Endothelial cell (in vitro differentiated cells): ENCODE data around the gene GRIN1. TPM values are rescaled to one million over a fixed set of nuclear protein-coding genes. Genes with fewer than 3 reads are reported as not detected.

Experiments used
- DNase-seq: peaks from one replicate; pipeline ENCODE4 v3.0.0; 2021; ENCODE audit warnings: low spot score
- H3K27ac Mint-ChIP-seq: one replicate; pipeline ENCODE4 v1.8.0; 2021; ENCODE audit warnings: mixed read lengths, inconsistent platforms; ENCODE audit not compliant: unreplicated experiment
- H3K27me3 Mint-ChIP-seq: one replicate; pipeline ENCODE4 v1.8.0; 2021; ENCODE audit warnings: mild to moderate bottlenecking, moderate library complexity, mixed read lengths, inconsistent platforms; ENCODE audit not compliant: unreplicated experiment
- H3K36me3 Mint-ChIP-seq: one replicate; pipeline ENCODE4 v1.8.0; 2021; ENCODE audit warnings: mild to moderate bottlenecking, low read depth, mixed read lengths, inconsistent platforms; ENCODE audit not compliant: unreplicated experiment
- H3K4me1 Mint-ChIP-seq: one replicate; pipeline ENCODE4 v1.8.0; 2021; ENCODE audit warnings: mild to moderate bottlenecking, mixed read lengths, inconsistent platforms; ENCODE audit not compliant: unreplicated experiment
- H3K4me3 Mint-ChIP-seq: one replicate; pipeline ENCODE4 v1.8.0; 2021; ENCODE audit warnings: mild to moderate bottlenecking, mixed read lengths, inconsistent platforms; ENCODE audit not compliant: unreplicated experiment
- H3K9me3 Mint-ChIP-seq: one replicate; pipeline ENCODE4 v1.8.0; 2021; ENCODE audit warnings: mixed read lengths, inconsistent platforms; ENCODE audit not compliant: unreplicated experiment
- CTCF ChIP-seq: fragments of 200-600 bp; sonication (generic); IDR thresholded peaks from one replicate; pipeline ENCODE4 v1.5.0; 2021; ENCODE audit warnings: antibody characterized with exemption; ENCODE audit not compliant: unreplicated experiment
- total RNA-seq: library from RNA; stranded (reverse); fragmentation: NEBNext Ultra II Directional; extraction: Animal tissue kit (Norgen Biotek cat#: 25700); gene quantifications from one replicate; pipeline ENCODE4 v1.2.1, GENCODE V29; 2021; ENCODE audit not compliant: unreplicated experiment

GRIN1 gene
- total RNA-seq, 1 donor from 2014 or later, result not detected

- peak within 1 kb of the TSS; percentile 97 for H3K4me3 Mint-ChIP-seq
- peak; percentile 90 for DNase-seq
- TF ChIP-seq CTCF, result no peak
- H3K36me3 Mint-ChIP-seq, result peaks cover 15% of the 10 kb centered on the region
- H3K9me3 Mint-ChIP-seq, result no peaks in the 10 kb centered on the region
- peak within 1 kb of the TSS; percentile 55 for H3K27ac Mint-ChIP-seq
- H3K4me1 Mint-ChIP-seq, result peaks cover 21% of the 10 kb centered on the region
- peaks cover 9% of the 10 kb centered on the region for H3K27me3 Mint-ChIP-seq
These were observed 66.4 kb downstream of the GRIN1 start, which contains the start of the genes NDOR1 and TMEM203 for GRCh38 chr9:137205126-137206069. Gene NDOR1 (plus strand): TSS chr9:137205700. CDS start chr9:137205778, 78 bp downstream. Gene TMEM203 (minus strand): TSS chr9:137205648. CDS start chr9:137205414, 234 bp downstream.

DNA sequence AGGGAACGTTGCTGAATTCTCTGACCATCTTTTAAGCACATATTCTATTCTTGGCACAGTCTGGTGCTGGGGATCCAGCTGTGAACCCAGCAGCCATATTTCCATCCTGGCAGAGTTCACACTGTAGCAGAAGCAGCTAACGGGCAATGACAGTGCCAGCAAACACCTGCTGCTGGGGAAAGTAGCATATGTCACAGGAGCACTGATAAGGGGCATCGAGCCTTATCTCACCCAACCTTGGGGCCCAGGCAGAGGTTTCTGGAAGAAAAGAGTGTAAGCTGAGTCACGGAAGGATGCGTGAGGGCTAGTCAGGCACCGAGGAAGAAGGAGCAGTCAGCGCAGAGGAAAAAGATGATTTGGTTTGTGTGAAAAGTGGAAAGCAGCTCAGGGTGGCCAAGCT is 67.6 kb downstream of the GRIN1 start:
- DNase-seq, result no peak
- TF ChIP-seq CTCF, result no peak
- Mint-ChIP-seq H3K36me3 (peaks cover 22% of the 10 kb centered on the region), H3K9me3 (no peaks in the 10 kb centered on the region), H3K4me3 (peak overlapping the region; percentile 97), H3K27me3 (peaks cover 14% of the 10 kb centered on the region), H3K27ac (peak overlapping the region; percentile 55), H3K4me1 (peaks cover 27% of the 10 kb centered on the region)

GRCh38 chr9:137211532-137211931 is 72.6 kb downstream of the GRIN1 start:
- Mint-ChIP-seq H3K4me1 (peaks cover 17% of the 10 kb centered on the region), H3K4me3 (peak overlapping the region; percentile 83), H3K36me3 (peaks cover 25% of the 10 kb centered on the region), H3K27ac (peak overlapping the region; percentile 68), H3K9me3 (no peaks in the 10 kb centered on the region), H3K27me3 (peaks cover 12% of the 10 kb centered on the region)
- DNase-seq, result no peak
- no peak for TF ChIP-seq CTCF

GRCh38 chr9:137212520-137212919 is 73.6 kb downstream of the GRIN1 start:
- no peak overlapping the region for H3K4me3 Mint-ChIP-seq
- peaks cover 15% of the 10 kb centered on the region for H3K36me3 Mint-ChIP-seq
- H3K27me3 Mint-ChIP-seq, result peaks cover 13% of the 10 kb centered on the region
- no peak for DNase-seq
- peaks cover 7% of the 10 kb centered on the region for H3K4me1 Mint-ChIP-seq
- no peak overlapping the region for H3K27ac Mint-ChIP-seq
- no peaks in the 10 kb centered on the region for H3K9me3 Mint-ChIP-seq
- TF ChIP-seq CTCF, result no peak
